Measurements from ENCODE around the gene ECT2L.

ECT2L gene, protein sequence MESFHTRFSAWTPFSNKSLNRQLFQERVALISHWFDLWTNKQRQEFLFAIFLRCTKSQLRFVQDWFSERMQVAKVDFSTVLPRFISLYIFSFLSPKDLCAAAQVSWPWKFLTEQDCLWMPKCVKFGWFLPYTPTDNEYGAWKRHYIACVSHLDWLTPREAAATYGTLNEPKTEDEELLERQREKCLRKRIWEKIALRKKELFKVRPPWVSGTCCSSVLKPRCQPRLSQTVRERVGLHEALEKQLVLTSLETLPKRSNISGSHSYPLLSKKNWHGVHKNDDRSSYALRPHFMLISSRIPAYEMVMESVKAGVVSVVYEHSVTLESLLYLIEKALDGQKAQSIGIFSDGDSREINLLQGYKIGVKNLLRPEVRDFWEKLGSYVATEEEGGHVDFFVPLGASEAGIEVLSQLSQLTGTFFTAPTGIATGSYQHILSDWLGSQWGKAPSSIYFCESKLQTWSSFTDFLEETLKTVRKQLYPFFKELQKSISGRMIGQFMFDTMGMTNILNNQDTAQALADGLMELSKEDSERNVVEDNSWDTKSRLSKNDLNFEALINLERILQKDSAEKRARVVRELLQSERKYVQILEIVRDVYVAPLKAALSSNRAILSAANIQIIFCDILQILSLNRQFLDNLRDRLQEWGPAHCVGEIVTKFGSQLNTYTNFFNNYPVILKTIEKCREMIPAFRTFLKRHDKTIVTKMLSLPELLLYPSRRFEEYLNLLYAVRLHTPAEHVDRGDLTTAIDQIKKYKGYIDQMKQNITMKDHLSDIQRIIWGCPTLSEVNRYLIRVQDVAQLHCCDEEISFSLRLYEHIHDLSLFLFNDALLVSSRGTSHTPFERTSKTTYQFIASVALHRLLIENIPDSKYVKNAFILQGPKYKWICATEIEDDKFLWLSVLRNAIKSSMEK
- long read RNA-seq: 0 reads

DNA sequence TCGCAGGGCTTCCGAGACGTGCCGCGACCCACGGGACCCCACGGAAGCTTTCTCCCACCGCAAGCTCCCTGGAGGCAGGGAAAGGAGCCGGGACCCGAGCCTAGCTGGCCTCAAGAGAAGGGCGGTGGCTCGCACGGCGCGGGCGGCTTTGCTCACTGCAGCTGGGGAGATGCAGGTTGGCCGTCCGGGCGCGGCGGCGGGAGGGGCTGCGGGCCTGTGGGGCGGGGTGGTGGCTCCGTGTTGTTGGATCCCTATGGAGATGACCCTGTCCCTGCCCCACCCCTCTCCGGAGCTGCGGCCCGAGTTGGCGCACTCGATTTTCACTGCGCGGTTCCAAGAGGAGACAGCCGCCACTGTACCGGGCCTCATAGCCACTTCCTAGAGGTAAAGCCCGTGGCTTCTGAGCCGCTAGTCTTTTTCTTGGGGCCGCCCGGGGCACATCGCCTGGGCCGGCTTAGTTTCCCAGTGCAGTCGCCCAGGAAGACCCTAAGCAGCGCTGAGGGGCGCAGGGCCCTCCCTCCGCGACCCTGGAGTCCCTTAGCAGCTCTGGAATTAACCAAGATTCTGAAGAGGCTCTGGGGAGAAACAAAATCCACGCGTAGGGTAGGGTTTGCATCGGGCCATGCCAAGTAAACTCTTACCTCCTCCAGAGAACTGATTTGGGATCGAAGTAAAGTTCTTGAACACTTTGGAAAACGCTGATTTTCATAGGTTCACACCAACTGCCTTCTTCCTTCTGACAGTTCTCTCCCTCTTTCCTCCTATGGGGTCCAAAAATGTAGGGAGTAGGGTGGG is at the start of gene ECT2L:
TSS of gene ECT2L (plus strand) at position 279 of the 795 bp plus-strand sequence. CDS start 17,188 bp downstream, outside the sequence.
- H3K27ac ChIP-seq (replicated peaks): no peak within 1 kb of the TSS
- H3K27me3 ChIP-seq (ENCODE audit: insufficient read depth, poor library complexity, severe bottlenecking): no peaks in the 10 kb centered on the region
- H3K4me3 ChIP-seq (replicated peaks; ENCODE audit: insufficient read depth, low read length): no peak within 1 kb of the TSS
- TF ChIP-seq, protein P1, sequence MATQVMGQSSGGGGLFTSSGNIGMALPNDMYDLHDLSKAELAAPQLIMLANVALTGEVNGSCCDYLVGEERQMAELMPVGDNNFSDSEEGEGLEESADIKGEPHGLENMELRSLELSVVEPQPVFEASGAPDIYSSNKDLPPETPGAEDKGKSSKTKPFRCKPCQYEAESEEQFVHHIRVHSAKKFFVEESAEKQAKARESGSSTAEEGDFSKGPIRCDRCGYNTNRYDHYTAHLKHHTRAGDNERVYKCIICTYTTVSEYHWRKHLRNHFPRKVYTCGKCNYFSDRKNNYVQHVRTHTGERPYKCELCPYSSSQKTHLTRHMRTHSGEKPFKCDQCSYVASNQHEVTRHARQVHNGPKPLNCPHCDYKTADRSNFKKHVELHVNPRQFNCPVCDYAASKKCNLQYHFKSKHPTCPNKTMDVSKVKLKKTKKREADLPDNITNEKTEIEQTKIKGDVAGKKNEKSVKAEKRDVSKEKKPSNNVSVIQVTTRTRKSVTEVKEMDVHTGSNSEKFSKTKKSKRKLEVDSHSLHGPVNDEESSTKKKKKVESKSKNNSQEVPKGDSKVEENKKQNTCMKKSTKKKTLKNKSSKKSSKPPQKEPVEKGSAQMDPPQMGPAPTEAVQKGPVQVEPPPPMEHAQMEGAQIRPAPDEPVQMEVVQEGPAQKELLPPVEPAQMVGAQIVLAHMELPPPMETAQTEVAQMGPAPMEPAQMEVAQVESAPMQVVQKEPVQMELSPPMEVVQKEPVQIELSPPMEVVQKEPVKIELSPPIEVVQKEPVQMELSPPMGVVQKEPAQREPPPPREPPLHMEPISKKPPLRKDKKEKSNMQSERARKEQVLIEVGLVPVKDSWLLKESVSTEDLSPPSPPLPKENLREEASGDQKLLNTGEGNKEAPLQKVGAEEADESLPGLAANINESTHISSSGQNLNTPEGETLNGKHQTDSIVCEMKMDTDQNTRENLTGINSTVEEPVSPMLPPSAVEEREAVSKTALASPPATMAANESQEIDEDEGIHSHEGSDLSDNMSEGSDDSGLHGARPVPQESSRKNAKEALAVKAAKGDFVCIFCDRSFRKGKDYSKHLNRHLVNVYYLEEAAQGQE (IDR thresholded peaks at IDR 0.05; ENCODE audit: insufficient replicate concordance, low read depth): no peak
- TF ChIP-seq POLR2AphosphoS5 (IDR thresholded peaks at IDR 0.05; ENCODE audit: low read depth): no peak
- no peak for TF ChIP-seq SPI1 (IDR thresholded peaks at IDR 0.05; ENCODE audit: borderline replicate concordance, low read depth)
- TF ChIP-seq GABPA (IDR thresholded peaks at IDR 0.05; ENCODE audit: low read depth): no peak
- TF ChIP-seq, protein P2, sequence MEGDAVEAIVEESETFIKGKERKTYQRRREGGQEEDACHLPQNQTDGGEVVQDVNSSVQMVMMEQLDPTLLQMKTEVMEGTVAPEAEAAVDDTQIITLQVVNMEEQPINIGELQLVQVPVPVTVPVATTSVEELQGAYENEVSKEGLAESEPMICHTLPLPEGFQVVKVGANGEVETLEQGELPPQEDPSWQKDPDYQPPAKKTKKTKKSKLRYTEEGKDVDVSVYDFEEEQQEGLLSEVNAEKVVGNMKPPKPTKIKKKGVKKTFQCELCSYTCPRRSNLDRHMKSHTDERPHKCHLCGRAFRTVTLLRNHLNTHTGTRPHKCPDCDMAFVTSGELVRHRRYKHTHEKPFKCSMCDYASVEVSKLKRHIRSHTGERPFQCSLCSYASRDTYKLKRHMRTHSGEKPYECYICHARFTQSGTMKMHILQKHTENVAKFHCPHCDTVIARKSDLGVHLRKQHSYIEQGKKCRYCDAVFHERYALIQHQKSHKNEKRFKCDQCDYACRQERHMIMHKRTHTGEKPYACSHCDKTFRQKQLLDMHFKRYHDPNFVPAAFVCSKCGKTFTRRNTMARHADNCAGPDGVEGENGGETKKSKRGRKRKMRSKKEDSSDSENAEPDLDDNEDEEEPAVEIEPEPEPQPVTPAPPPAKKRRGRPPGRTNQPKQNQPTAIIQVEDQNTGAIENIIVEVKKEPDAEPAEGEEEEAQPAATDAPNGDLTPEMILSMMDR (IDR thresholded peaks at IDR 0.05; ENCODE audit: insufficient read depth, low read length): no peak
- no peak for DNase-seq (ENCODE audit: low read depth in 1 of 2, low spot score in 1 of 2)

DNA sequence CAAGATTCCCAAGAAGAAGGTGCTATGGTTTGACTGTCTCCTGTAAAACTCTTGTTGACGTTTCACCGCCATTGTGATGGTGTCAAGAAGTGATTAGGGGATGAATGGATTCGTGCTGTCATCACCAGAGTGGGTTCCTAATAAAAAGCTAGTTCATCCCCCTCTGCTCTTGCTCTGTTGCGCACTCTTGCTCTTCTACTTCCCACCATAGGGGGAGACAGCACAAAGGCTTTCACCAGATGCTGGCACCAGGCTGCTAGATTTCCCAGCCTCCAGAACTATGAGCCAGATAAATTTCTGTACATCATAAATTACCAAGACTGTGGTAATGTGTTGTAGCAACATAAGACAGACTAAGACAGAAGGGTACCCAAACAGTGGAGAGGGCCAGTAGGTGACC is 43.9 kb upstream of the ECT2L start:
- Histone ChIP-seq H3K4me3 (replicated peaks; ENCODE audit: insufficient read depth, low read length) (no peak overlapping the region), H3K27me3 (ENCODE audit: insufficient read depth, poor library complexity, severe bottlenecking) (no peaks in the 10 kb centered on the region), H3K27ac (replicated peaks) (no peak overlapping the region)
- TF ChIP-seq SPI1 (IDR thresholded peaks at IDR 0.05; ENCODE audit: borderline replicate concordance, low read depth) (no peak), POLR2AphosphoS5 (IDR thresholded peaks at IDR 0.05; ENCODE audit: low read depth) (no peak), GABPA (IDR thresholded peaks at IDR 0.05; ENCODE audit: low read depth) (no peak)
- TF ChIP-seq, protein P2 (IDR thresholded peaks at IDR 0.05; ENCODE audit: insufficient read depth, low read length): no peak
- TF ChIP-seq, protein P1 (IDR thresholded peaks at IDR 0.05; ENCODE audit: insufficient replicate concordance, low read depth): no peak
- no peak for DNase-seq (ENCODE audit: low read depth in 1 of 2, low spot score in 1 of 2)

DNA sequence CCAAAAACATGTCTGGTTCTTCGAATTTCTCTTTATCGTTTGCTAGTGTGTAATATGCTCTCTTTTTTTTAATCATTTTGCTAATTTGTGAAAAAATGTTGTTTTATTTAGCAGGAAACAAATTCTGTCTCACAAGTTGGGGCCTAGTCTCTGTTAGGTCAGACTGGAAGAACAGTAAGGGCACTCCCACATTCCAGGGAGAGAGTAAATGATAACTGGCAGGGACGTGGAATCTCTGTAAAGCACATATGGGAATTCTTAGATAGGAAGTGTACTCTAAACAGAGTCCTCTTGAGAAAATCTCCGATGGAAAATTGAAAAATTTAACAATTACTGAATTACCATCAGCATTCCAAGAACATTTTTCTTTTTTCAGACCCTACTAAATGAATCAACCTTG is 38.8 kb upstream of the ECT2L start:
- TF ChIP-seq GABPA (IDR thresholded peaks at IDR 0.05; ENCODE audit: low read depth) (no peak), SPI1 (IDR thresholded peaks at IDR 0.05; ENCODE audit: borderline replicate concordance, low read depth) (no peak), POLR2AphosphoS5 (IDR thresholded peaks at IDR 0.05; ENCODE audit: low read depth) (no peak)
- TF ChIP-seq, protein P1 (IDR thresholded peaks at IDR 0.05; ENCODE audit: insufficient replicate concordance, low read depth): no peak
- TF ChIP-seq, protein P2 (IDR thresholded peaks at IDR 0.05; ENCODE audit: insufficient read depth, low read length): no peak
- Histone ChIP-seq H3K27ac (replicated peaks) (no peak overlapping the region), H3K4me3 (replicated peaks; ENCODE audit: insufficient read depth, low read length) (no peak overlapping the region), H3K27me3 (ENCODE audit: insufficient read depth, poor library complexity, severe bottlenecking) (no peaks in the 10 kb centered on the region)
- no peak for DNase-seq (ENCODE audit: low read depth in 1 of 2, low spot score in 1 of 2)

All from HL-60 (cell line).